Activated CD8-positive, alpha-beta T cell treated with anti-CD3 and anti-CD28 coated beads, Interleukin-2, amount 10 ng/mL, durations not matched to agents 7 days and 5 days (primary cell): ENCODE results near the gene SPANXN1. TPM values are rescaled to one million over a fixed set of nuclear protein-coding genes. Genes with fewer than 3 reads are reported as not detected.
"Not testable (repeated sequence)": the region's sequence is repeated elsewhere in the genome, so short reads cannot be mapped to it uniquely, and the experiment has no call there.

Experiments used
- ATAC-seq: fragments of 150-1000 bp; cut with Tn5 transposase; one replicate; pipeline ENCODE4 v1.10.0; 2021; ENCODE audit warnings: moderate library complexity
- CTCF ChIA-PET: fragments of 350-600 bp; sonication (Branson Sonifier 250); formaldehyde crosslinking; loops from one replicate; lab custom pipeline; 2021; ENCODE audit warnings: antibody characterized with exemption; lab: Charles Lee
- POLR2A ChIA-PET: fragments of 350-600 bp; sonication (Branson Sonifier 250); formaldehyde crosslinking; loops from one replicate; lab custom pipeline; 2021; ENCODE audit warnings: antibody characterized with exemption; lab: Charles Lee
- DNase-seq: peaks from one replicate; pipeline ENCODE4 v3.0.0-alpha.2; 2020
- H3K27ac Mint-ChIP-seq: one replicate; pipeline ENCODE4 v1.8.0; 2021; ENCODE audit warnings: mild to moderate bottlenecking, mixed read lengths
- H3K27me3 Mint-ChIP-seq: one replicate; pipeline ENCODE4 v1.8.0; 2021; ENCODE audit warnings: low read depth, mixed read lengths
- H3K36me3 Mint-ChIP-seq: one replicate; pipeline ENCODE4 v1.8.0; 2021; ENCODE audit warnings: low read depth, mixed read lengths
- H3K4me1 Mint-ChIP-seq: one replicate; pipeline ENCODE4 v1.8.0; 2021; ENCODE audit warnings: low read depth, mixed read lengths
- H3K4me3 Mint-ChIP-seq: one replicate; pipeline ENCODE4 v1.8.0; 2021; ENCODE audit warnings: mild to moderate bottlenecking, mixed read lengths
- H3K9me3 Mint-ChIP-seq: one replicate; pipeline ENCODE4 v1.8.0; 2022; ENCODE audit warnings: mixed read lengths; ENCODE audit not compliant: insufficient read depth
- total RNA-seq, 2 experiments: library from RNA; stranded (reverse); gene quantifications; one replicate each; pipeline ENCODE4 v1.2.3, GENCODE V29; 2021

SPANXN1 gene, protein sequence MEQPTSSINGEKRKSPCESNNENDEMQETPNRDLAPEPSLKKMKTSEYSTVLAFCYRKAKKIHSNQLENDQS
- total RNA-seq = not detected

DNA sequence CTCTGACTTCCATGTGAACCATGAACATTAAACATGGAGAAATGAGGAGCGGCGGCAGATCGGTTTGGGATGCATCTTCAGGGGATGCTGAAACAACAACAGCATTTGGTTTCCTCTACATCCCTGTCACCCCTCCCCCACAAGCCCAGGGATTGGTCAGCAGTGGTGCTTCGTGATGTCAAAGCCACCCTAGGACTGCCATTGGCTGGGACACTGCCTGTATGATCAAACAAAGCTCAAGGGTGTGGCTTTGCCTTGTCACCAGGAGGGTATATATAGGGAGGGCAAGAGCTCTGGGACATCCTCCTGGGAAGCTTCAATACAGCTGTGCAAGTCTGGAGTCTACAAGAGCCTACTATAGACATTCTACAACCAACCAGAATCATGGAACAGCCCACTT is at the start of gene SPANXN1:
TSS of gene SPANXN1 (plus strand) at position 301 of the 400 bp plus-strand sequence. CDS start at position 385, 84 bp downstream.
- POLR2A ChIA-PET, H3K27ac Mint-ChIP-seq, ATAC-seq, H3K27me3 Mint-ChIP-seq, H3K4me1 Mint-ChIP-seq, H3K4me3 Mint-ChIP-seq, H3K36me3 Mint-ChIP-seq, CTCF ChIA-PET, H3K9me3 Mint-ChIP-seq, DNase-seq: not testable (repeated sequence)

DNA sequence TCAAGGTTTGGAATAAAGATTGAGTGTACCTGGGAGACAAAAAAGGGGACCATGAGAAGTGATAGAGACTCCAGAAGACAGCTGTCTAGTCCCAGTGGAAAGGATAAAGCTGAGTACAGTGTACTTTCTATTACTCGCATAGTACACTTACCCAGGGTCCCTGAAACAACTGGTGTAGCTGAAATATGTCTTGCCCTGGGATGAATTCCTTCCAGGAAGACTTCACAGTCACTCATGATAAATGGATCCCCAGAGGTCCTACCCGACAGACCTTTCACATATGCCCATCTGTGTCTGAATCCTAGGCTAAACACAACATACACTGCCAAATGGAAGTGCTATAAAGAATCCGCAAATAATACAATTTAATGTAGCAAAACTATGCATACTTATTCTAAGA is 48.2 kb upstream of the SPANXN1 start:
- H3K4me3 Mint-ChIP-seq = no peak overlapping the region
- ChIA-PET CTCF (no interaction called here), POLR2A (no interaction called here)
- ATAC-seq = no peak
- no peaks in the 10 kb centered on the region for H3K4me1 Mint-ChIP-seq
- H3K27me3 Mint-ChIP-seq = no peaks in the 10 kb centered on the region
- H3K36me3 Mint-ChIP-seq = no peaks in the 10 kb centered on the region
- no peaks in the 10 kb centered on the region for H3K9me3 Mint-ChIP-seq
- no peak for DNase-seq
- H3K27ac Mint-ChIP-seq = no peak overlapping the region

DNA sequence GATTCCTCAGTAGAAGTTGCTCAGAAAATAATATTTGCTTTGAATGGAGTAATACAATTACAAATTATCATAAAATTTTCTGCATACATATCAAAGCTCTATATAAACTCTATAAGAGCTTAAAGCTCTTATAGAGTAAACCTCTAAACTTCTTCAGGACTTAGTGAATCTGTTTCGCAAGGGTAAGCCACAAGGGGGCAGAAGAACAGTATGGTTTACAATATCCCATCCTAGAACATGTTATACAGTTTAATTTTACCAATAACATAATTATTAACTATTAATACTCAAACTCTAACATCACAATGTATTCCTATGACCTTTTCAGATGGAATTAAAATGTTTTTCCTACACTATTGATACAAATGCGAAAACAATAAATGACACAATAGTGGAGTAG is 33.8 kb upstream of the SPANXN1 start:
- H3K27ac Mint-ChIP-seq = no peak overlapping the region
- ChIA-PET CTCF (no interaction called here), POLR2A (no interaction called here)
- no peaks in the 10 kb centered on the region for H3K9me3 Mint-ChIP-seq
- no peaks in the 10 kb centered on the region for H3K36me3 Mint-ChIP-seq
- H3K4me1 Mint-ChIP-seq = no peaks in the 10 kb centered on the region
- H3K4me3 Mint-ChIP-seq = no peak overlapping the region
- no peaks in the 10 kb centered on the region for H3K27me3 Mint-ChIP-seq
- ATAC-seq = no peak
- no peak for DNase-seq

DNA sequence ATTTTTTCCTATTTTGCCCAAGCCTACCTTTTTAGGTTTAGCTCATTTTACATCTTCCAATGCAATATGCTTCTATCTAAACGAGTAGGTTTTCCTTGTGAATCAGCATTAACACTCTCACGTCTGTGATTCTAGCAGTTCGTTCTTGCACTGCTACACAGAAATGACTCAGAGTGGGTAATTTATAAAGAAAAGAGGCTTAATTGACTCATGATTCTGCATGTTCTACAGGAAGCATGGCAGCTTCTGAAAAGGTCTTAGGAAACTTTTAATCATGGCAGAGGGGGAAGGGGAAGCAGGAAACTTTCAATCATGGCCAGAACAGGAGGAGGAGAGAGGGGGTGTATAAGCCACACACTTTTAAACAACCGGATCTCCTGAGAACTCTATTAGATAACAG is 44.9 kb downstream of the SPANXN1 start:
- no peak for ATAC-seq

More for the DNA sequence above, 44.9 kb downstream of the SPANXN1 start:
- ChIA-PET CTCF (no interaction called here), POLR2A (no interaction called here)
- H3K9me3 Mint-ChIP-seq = no peaks in the 10 kb centered on the region
- no peak for DNase-seq
- no peak overlapping the region for H3K4me3 Mint-ChIP-seq
- H3K36me3 Mint-ChIP-seq = no peaks in the 10 kb centered on the region
- no peaks in the 10 kb centered on the region for H3K27me3 Mint-ChIP-seq
- no peaks in the 10 kb centered on the region for H3K4me1 Mint-ChIP-seq
- H3K27ac Mint-ChIP-seq = no peak overlapping the region
